Hindlimb muscle (tissue), 1 donor: Measurements from ENCODE around the gene MAU2. TPM values are rescaled to one million over a fixed set of nuclear protein-coding genes. Genes with fewer than 3 reads are reported as not detected.

ENCODE experiments used
- DNase-seq: peaks from one replicate; pipeline ENCODE4 v3.0.0-alpha.2; 2013
- polyA plus RNA-seq: library from polyadenylated mRNA; unstranded; fragments of 120-200 nt; gene quantifications from one replicate; pipeline ENCODE4 v1.2.1, GENCODE V29; 2013; ENCODE audit not compliant: insufficient read length

Gene MAU2
- polyA plus RNA-seq, 1 donor: 60.6 TPM

DNA sequence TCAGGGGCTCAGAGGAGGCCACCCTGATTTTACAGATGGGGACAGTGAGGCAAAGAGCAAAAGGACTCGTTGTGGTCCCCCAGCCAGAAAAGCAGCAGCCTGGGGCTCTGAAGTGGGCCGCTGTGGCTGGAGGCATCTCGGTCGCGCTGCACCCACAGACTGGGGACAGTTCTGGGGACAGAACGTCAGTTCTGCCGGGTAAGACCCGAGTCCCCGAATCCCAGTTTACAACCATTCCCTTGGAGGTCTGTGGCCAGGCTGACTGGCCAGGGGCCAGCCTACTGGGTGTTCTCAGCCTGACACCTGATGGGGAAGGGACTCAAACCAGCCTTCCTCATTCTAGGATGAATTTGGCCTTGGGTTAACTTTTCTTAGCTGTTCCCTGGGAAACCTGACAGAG, 14.4 kb upstream of the MAU2 start:
- no peak for DNase-seq

DNA sequence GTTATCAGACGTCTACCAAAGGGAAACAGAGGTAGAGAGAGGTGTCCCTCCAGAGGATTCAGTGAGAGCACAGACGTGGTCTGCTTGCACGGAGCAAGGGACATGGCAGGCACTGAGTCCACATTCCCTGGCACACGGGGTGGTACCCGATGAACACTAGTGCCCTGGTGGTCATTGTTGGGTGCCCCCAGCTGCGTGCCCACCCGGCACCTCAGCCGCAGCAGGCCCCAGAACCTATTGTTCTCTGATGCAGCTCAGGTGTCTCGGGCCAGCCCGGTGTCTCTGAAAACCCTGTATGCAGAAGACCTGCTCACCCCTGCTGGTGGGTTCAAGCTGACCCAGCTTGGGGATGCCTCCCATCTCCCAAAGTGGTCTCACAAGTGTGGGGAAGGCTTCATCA, 12.3 kb upstream of the MAU2 start:
- no peak for DNase-seq

DNA sequence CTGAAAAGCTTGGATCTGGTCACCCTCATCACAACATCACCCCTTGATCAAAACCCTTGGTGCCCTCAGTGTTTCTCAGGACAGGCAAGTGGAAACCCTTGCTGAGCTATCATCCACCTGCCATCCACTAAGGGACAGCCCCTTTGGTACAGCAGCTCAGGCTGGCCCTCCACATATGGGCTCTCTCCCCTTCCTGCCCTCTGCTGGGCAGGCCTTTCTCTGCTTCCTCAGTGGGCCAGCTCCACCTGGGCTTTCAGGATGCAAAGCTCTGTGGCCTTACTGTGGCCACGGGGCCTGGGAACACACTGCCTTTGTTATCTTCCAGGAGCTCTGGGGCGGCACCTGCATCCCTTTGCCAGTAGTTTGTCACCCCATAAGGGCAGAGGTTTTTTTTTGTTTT, 5.2 kb upstream of the MAU2 start:
- no peak for DNase-seq

DNA sequence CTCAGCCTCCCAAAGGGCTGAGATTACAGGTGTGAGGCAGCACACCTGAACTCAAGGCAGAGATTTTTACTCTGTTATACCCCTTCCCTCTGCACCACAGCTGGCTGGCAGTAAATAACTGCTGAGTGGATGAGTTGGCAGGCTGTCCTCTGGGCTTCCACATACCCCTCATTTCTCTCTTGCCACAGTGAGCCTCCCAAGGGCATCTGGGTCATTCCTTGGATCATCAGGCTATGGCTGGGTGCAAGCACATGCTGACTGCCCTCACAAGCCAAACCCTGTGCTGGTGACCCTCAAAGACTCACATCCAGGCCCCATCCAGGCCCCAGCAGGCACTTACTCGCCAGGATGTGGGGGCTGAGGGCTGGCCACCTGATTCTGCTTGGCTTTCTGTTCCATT, 4.5 kb upstream of the MAU2 start:
- no peak for DNase-seq

DNA sequence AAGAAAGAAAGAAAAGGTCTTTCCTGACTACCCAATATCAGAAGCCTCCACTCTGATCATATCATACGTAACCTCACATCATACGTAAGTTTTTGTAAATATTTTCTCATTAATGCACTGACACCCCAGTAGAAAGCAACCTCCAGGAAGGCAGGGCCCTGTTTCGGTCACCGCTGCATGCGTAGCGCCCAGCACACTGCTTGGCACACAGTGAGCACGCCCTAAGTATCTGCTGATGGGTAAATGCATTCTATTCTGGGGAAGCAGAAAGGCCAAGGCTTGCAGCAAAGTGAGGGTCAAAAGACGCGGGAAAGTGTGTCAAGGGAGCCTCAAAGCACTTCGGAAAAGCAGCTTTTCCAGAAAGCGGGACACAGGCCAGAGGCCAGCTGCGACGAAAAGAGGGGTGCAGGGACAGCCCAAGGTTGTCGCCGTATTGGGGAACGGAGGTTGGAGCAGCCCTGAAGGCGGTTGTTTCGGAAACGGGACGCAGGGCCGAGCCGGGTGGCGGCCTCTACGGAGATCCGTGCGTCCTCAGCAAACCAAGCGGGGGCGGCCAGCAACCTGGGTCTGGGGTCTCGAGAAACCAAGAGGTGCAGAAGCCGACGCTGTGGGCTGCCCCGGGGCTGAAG, 783 bp upstream of the MAU2 start:
- DNase-seq: no peak

DNA sequence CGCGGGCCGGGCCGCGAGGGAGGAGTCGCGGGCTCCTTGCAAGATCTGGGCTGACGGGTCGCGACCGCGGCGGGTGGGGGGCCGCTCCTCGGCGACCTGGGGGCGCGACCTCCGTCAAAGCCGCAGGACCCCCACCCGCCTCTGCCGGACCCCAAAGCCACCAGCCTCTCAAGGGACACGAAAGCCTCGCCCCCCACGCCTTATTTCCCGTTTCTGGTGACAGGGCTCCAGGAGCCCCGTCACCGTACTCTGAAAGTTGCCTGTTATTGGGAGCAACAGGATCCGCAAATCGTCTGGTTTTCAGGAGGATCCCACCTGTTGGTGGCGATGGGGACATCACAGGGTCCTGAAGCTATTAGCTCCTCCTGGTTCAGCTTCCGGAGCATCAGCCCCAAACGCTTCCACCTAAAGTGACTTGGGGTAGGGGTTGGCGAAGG, 530 bp downstream of the MAU2 start:
- DNase-seq: no peak

DNA sequence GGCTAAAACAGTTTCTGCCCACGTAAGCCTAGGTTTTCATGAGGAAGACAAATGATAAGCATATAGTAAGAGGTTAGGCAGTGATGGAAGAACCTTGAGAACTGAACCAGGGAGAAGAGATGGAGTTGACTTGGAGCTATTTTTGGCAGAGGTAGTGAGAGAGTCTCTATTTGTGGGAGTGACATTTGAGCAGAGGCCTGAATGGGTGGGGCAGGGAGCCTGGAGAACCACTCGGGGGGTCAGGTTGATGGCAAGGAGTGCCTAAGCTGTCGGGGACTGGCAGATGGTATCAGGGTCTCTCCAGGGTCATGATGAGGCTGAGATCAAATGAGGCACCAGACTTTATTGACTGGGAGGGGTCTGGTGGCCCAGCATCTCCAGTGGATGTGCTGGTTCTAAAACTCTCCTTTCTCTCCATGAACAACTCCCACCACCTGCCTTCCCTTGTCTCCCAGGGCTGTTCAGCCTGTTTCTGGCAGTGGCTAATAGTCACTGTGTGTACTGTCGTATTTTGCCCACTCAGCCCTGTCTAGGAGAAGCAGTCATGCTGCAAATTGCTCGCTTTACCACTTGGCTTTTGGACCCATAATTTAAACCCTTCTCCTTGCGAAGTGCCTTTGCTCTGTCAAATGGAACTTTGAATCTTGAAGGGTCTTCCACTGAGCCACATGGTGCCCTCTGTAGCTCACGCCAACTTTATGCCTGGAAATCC, 3.6 kb downstream of the MAU2 start:
- no peak for DNase-seq

DNA sequence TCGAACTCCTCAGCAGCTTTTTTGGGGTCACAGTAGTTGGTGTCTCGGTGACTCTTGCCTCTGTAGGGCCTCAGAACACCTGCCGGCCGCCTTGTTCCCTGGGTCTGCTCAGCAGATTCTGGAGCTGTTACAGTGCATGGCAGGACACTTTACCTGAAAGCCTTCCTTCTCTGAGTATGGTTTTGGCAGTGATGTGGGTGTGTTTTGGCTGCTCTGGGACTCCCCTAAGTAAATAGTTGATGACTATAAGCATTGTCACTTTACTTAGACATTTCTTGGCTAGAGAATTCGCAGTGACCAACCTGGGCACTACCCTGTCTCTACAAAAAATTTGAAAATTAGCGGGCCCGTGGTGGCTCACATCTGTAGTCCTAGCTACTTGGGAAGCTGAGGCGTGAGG, 7.0 kb downstream of the MAU2 start:
- no peak for DNase-seq

DNA sequence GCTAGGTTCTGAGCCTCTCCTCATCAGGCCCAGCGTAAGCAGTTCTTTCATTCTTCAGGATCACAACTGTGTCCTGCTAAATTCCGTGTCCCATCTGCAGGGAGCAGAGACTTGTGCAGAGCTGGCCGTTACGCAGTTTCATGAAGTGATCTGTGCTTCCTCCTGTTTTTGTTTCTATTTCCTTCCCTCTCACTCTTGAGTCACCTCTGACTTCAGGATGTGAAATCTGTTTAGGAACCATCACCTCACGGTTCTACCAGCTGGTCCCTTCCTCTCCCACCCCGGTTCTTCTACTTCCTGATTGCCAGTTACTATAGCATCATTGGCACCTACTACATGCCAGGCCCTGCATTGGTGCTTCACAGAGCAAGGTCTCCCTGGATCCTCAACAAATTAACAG, 8.5 kb downstream of the MAU2 start:
- DNase-seq: no peak

DNA sequence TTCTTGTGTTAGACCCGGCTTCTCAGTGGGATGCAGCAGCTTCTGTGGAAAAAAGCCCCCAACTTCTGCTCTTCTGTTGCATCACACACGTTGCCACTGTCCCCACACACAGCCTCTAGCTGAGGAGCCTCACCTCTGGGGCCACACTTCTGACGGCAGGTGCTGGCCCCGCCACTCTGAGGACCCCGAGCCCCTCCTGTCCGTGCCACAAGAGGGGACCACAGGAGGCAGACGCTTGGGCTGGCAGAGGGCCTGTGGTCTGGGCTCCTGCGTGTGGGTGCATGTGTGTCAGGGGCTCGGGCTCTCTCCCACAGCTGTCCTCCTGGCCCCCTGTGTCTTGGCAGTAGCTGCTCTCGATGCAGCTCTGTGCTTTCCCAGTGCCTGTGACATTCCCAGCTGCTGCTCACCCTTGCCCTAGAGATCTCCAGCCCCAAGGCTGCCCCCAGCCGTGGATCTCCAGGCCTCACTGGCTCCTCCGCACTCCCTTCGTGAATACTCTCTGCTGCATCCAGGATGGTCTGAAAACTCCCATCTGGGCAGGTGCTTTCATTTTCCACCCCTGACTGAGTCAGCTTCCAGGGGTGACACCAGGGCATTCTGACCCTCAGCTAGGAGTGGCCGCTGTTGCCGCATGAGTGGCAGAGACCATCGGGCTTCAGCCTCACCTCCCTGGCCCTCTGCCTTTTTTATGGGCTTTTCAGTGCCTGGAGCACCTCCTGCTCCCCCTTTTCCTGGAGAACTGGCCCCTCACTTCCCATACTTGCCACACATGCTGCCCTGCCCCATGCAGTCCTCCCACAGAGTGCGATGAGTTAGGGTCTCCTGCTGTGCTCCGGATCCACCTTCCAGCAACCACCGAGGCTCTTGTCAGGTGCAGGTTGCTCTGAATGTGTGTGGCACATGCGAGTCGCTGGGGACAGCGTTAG, 13.7 kb downstream of the MAU2 start:
- no peak for DNase-seq

DNA sequence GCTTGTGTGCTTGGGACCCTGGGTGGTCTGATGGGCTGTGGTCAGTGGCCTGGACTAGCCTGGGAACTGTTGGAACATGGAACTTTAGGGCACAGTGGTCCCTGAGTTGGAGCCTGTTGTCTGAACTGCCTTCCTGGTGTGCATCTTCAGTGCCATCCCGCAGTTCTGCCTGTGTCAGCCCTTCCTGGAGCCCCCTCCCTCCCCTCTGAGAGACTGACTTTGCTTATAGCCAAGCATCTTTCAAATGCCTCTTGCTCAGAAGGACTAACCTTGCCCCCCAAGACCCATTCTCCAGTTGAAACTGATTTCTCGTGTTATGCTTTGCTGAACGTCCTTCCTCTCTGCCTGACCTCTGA, 14.3 kb downstream of the MAU2 start:
- DNase-seq: no peak

DNA sequence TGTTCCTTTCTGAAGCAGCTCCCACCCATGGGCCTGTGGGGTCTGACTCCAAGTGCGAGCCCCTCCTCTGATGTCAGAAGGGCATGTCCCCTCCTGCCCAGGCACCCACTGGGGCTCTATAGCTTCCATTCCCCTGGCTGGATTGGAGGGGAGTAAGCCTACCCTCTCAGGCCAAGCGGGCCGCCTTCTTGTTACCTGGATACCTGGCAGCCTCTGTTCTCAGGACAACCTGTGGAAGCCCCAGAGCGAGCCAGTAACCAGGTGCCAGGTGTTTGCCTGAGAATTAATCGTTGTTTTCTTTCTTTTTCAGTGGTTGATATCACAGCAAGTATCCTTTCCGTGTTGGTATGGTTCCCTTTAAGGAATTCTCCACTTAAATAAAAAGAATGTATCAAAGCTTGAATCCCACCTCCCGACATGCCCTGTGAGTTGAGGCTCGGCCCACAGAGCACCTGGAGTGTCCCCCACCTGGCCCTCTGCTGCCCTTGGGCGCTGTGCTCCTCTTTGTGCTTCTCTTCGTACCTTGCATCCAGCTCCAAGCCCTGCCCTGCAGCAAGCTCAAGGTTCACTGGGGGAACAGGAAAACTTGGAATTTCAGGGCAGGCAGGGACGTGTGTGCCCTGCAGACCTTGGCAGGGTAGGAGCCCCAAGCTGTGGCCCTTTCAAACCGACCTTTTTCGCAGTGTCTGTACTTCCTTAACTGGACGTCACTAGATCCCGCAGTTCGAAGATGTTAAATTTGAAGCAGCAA, 15.0 kb downstream of the MAU2 start:
- no peak for DNase-seq

DNA sequence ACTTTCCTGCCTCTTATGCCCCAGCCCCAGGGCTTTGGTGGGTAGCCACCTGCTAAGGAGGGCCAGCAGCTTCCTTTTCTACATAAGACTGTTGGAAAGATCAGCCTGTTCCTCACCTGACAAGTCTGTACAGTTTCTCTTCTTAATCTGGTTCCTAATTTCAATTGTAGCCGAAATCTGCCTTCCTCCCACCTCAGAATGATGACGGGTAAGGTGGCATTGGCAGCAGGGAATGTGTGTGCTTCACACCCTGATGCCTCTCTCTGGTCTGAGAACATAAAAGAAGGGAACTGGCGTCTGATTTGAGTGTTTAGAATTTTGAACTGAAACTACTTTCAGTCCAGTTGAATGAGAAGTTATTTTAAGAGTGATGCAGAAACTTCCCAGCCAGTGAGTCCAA, 16.0 kb downstream of the MAU2 start:
- no peak for DNase-seq

DNA sequence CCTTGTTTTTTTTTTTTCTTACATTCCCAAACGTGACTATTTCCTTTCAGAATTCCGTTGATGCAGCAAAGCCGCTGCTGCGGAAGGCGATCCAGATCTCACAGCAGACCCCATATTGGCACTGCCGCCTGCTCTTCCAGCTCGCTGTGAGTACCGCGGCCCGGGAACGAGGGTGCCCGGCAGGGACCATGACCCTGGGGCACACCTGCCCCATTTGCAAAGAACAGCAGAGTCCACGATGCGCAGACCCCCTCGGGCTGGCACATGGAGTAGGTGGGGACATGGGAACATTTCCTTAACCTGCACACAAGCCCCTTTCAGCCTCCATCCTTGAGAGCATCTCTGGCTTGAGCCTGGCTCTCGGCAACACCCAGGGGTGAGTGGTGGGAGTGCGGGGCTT, 16.5 kb downstream of the MAU2 start:
- DNase-seq: no peak

DNA sequence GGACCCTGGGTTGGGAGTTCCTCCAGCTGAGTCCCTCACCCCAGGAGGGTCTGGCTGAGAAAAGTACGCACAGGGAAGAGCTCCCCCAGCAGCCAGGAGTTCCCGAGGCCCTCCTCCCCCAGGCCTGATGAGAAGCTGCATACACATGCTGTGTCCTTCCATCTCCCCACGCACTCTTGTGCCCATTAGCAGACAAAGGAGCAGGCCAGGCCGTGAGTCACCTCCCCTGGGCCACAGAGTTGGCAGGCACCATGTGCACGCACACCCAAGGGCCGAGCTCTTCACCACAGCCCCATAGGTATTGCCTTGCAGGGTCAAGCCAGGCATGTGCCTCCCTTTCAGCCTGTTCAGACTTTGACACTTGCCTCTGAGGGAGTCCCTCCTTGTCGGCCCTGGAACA, 17.5 kb downstream of the MAU2 start:
- no peak for DNase-seq

DNA sequence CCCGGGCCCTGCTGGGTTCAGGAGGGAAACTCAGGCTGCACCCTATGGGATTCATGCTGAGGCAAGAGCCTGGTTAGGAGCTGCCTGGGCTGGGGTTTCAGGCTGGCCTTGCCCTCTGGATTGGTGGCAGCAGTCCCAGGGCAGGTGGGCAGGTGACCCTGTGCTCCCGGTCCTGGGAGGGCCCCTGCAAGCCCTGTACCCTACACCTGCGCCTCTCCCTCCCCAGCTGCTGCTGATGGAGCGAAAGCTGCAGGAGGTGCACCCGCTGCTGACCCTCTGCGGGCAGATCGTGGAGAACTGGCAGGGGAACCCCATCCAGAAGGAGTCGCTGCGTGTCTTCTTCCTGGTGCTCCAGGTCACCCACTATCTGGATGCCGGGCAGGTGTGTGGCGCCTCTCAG, 20.4 kb downstream of the MAU2 start:
- no peak for DNase-seq

DNA sequence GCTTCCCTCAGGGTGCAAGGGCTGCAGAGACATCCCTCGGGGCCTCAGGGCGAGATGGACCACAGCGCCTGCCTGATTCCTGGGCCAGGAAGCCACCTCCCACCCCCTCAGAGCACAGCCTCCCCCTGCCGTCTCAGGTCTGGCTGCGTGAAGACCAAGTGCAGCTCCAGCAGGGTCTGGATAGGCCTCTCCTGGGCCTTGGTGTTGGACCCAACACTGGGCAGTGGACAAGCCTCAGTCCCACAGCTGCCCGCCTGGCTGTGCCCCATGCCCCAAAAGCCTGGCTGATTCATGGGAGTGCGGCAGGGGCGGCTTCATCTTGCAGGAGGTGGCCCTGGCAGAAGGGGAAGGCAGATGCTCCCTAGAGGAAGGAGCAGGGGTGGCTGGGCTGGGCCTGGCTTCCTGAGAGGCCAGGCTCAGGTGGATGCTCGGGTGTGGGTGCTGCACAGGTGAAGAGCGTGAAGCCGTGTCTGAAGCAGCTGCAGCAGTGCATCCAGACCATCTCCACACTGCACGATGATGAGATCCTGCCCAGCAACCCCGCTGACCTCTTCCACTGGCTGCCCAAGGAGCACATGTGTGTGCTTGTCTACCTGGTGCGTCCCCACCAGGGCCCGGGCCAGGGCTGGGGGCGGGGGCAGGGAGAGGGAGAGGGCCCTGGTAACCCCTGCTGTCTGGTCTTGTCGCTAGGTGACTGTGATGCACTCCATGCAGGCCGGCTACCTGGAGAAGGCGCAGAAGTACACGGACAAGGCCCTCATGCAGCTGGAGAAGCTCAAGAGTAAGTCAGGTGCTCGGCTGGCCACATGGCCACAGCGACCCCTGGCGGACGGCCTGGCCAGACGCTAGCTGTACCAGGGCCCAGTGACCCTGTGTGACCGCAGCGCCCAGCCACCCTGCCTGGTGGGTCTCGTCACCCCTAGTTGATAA, 21.7 kb downstream of the MAU2 start:
- DNase-seq: peak; percentile 50

DNA sequence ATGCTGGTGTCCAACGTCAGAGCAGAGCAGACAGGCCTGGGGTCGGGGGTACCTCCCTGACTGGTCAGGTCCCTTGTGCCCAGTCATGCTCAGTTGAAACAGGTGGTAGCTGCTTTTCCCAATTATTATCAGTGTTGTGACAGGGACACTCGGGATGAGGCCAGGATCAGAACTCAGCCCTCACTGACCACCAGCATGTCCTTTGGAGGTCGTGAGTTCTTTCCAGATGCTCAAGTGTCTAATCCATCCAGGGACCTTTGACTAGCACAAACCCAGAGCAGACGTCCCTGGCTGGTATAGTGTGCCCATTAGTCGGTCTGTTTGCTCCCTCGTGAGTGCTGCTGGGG, 22.4 kb downstream of the MAU2 start:
- no peak for DNase-seq

DNA sequence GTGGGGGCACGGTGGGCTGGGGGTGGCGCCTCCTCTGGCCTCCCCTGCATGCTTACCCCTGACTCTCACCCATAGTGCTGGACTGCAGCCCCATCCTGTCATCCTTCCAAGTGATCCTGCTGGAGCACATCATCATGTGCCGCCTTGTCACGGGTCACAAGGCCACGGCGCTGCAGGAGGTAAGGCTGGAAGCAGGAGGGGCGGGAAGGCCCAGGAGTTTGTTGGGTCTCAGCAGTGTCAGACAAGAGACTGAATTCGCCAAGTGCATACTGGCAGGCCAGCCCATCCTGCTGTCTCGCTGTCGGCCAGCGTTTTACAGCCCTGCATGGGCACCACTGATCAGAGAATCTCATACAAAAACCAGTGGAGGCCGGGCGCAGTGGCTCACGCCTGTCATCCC, 23.1 kb downstream of the MAU2 start:
- no peak for DNase-seq

DNA sequence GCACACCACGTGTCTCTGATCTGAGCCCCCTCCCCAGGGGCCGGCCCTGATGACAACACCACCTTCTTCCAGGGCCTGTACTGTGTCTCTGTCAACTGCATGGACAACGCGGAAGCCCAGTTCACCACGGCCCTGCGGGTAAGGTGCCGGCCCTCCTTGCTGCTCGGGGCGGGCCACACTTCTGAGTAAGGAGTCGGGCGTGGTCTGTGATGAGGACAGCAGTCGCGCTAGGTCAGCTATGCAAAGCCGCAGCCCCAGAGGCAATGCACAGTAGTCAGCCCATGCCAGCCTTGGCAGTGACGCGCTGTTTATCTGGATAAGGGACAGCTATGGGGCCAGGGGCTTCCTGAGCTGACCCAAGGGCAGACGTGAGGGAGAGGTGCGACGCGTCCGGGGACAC, 24.6 kb downstream of the MAU2 start:
- no peak for DNase-seq

DNA sequence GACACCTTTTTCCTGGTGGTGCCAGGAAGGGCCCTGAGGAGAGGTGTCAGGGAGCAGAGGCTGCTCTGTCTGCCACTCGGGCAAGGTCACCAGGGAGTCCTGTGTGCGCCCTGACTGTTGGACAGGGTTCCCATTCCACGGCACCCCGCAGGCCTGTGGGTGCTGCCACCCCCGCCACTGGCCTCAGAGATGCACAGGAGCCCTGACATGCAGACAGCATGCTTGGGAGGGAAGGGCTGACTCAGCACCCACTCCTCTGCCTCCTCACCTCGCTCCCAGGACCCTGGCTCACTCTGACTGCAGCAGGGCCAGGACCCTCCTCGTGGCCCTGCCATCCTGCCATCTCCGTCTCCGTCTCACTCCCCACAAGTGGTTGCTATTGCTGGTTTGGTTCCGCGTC, 25.3 kb downstream of the MAU2 start:
- no peak for DNase-seq
